Suprapubic skin (tissue), 4 donors: ENCODE measurements around the gene SOX6. TPM values are rescaled to one million over a fixed set of nuclear protein-coding genes. Genes with fewer than 3 reads are reported as not detected.

Experiments used
- DNase-seq, 2 donors: peaks; one replicate each; pipeline ENCODE4 v3.0.0-alpha.2; 2019; ENCODE audit warnings: low spot score in 2 of 2
- H3K27ac ChIP-seq: fragments of 200-600 bp; sonication (generic); one replicate; pipeline ENCODE4 v1.5.1; 2019
- H3K27me3 ChIP-seq: fragments of 200-600 bp; sonication (generic); one replicate; pipeline ENCODE4 v1.5.1; 2019
- H3K36me3 ChIP-seq: fragments of 200-600 bp; sonication (generic); one replicate; pipeline ENCODE4 v1.5.1; 2019
- H3K4me1 ChIP-seq: fragments of 200-600 bp; sonication (generic); one replicate; pipeline ENCODE4 v1.5.1; 2019
- H3K4me3 ChIP-seq: fragments of 200-600 bp; sonication (generic); one replicate; pipeline ENCODE4 v1.5.1; 2019; ENCODE audit warnings: mild to moderate bottlenecking
- H3K9me3 ChIP-seq: fragments of 200-600 bp; sonication (generic); one replicate; pipeline ENCODE4 v1.5.1; 2019
- CTCF ChIP-seq, 2 donors: fragments of 200-600 bp in 1 of 2; fragments of 450-650 bp in 1 of 2; sonication (generic) in 1 of 2; IDR thresholded peaks; one replicate each; pipeline ENCODE4 v1.5.1; 2016 to 2019; ENCODE audit warnings: antibody characterized with exemption in 2 of 2, mild to moderate bottlenecking in 1 of 2, moderate library complexity in 1 of 2
- EP300 ChIP-seq: sonication (generic); formaldehyde crosslinking; IDR thresholded peaks from one replicate; pipeline ENCODE4 v1.6.1; 2017; ENCODE audit warnings: antibody characterized with exemption
- POLR2A ChIP-seq, 2 donors: fragments of 450-650 bp; IDR thresholded peaks; one replicate each; pipeline ENCODE4 v1.6.1; 2017; ENCODE audit warnings: antibody characterized with exemption in 2 of 2, mild to moderate bottlenecking in 2 of 2, moderate library complexity in 2 of 2
- POLR2AphosphoS5 ChIP-seq, 3 donors: sonication (generic); formaldehyde crosslinking; IDR thresholded peaks; one replicate each; pipeline ENCODE4 v1.6.1; 2017; ENCODE audit warnings: antibody characterized with exemption in 3 of 3
- WGBS: methylation state at CpG from one replicate; pipeline ENCODE4 v1.1.5; 2018; 5-methylcytosine and 5-hydroxymethylcytosine counted together
- total RNA-seq, 4 donors: library from RNA; depleted of rRNA; stranded (reverse); fragments of >200 nt; gene quantifications; one replicate each; pipeline ENCODE4 v1.1.0, GENCODE V29; 2016

The SOX6 gene
- total RNA-seq, 4 donors from 2014 or later: 12.1 to 32.0 (median 23.8) TPM

GRCh38 chr11:16195651-16196050 lies 160.7 kb downstream of the SOX6 start:
- no peaks in the 10 kb centered on the region for H3K9me3 ChIP-seq
- WGBS: 68% methylated on average over 3 of the region's 3 CpGs
- no peak overlapping the region for H3K4me3 ChIP-seq
- H3K27ac ChIP-seq: no peak overlapping the region
- no peak for DNase-seq
- TF ChIP-seq POLR2AphosphoS5 (IDR thresholded peaks at IDR 0.05): no peak
- no peaks in the 10 kb centered on the region for H3K36me3 ChIP-seq
- no peaks in the 10 kb centered on the region for H3K4me1 ChIP-seq
- H3K27me3 ChIP-seq: no peaks in the 10 kb centered on the region

- 36% methylated on average over 2 of the region's 2 CpGs for WGBS
- Histone ChIP-seq H3K27ac (no peak overlapping the region), H3K36me3 (no peaks in the 10 kb centered on the region), H3K4me3 (no peak overlapping the region), H3K9me3 (no peaks in the 10 kb centered on the region), H3K4me1 (no peaks in the 10 kb centered on the region), H3K27me3 (no peaks in the 10 kb centered on the region)
- TF ChIP-seq POLR2AphosphoS5 (IDR thresholded peaks at IDR 0.05) (no peak), EP300 (no peak), CTCF (IDR thresholded peaks at IDR 0.05) (no peak), POLR2A (IDR thresholded peaks at IDR 0.05) (no peak)
- no peak for DNase-seq
Measured at GRCh38 chr11:16194566-16194965, 161.8 kb downstream of the SOX6 start.

GRCh38 chr11:16193897-16194381 lies 162.4 kb downstream of the SOX6 start:
- WGBS: 45% methylated on average over 1 of the region's 1 CpG
- Histone ChIP-seq H3K36me3 (no peaks in the 10 kb centered on the region), H3K9me3 (no peaks in the 10 kb centered on the region), H3K27me3 (no peaks in the 10 kb centered on the region), H3K4me1 (no peaks in the 10 kb centered on the region), H3K4me3 (no peak overlapping the region), H3K27ac (no peak overlapping the region)
- DNase-seq: no peak
- TF ChIP-seq POLR2A (IDR thresholded peaks at IDR 0.05) (no peak), EP300 (no peak), CTCF (IDR thresholded peaks at IDR 0.05) (no peak), POLR2AphosphoS5 (IDR thresholded peaks at IDR 0.05) (no peak)

GRCh38 chr11:16191868-16192240 lies 164.5 kb downstream of the SOX6 start:
- DNase-seq: no peak
- Histone ChIP-seq H3K4me1 (no peaks in the 10 kb centered on the region), H3K27ac (no peak overlapping the region), H3K9me3 (no peaks in the 10 kb centered on the region), H3K27me3 (no peaks in the 10 kb centered on the region), H3K36me3 (no peaks in the 10 kb centered on the region), H3K4me3 (no peak overlapping the region)
- WGBS: 54% methylated on average over 4 of the region's 4 CpGs
- TF ChIP-seq EP300 (no peak), POLR2AphosphoS5 (IDR thresholded peaks at IDR 0.05) (no peak), POLR2A (IDR thresholded peaks at IDR 0.05) (no peak), CTCF (IDR thresholded peaks at IDR 0.05) (no peak)

GRCh38 chr11:16191212-16191867 lies 165.0 kb downstream of the SOX6 start:
- Histone ChIP-seq H3K27me3 (no peaks in the 10 kb centered on the region), H3K9me3 (no peaks in the 10 kb centered on the region), H3K36me3 (no peaks in the 10 kb centered on the region), H3K4me3 (no peak overlapping the region), H3K27ac (no peak overlapping the region), H3K4me1 (no peaks in the 10 kb centered on the region)
- DNase-seq: no peak
- TF ChIP-seq EP300: no peak
- no peak for TF ChIP-seq CTCF (IDR thresholded peaks at IDR 0.05)
- no peak for TF ChIP-seq POLR2A (IDR thresholded peaks at IDR 0.05)
- TF ChIP-seq POLR2AphosphoS5 (IDR thresholded peaks at IDR 0.05): no peak
- WGBS: 67% methylated on average over 5 of the region's 5 CpGs

GRCh38 chr11:16186680-16187079 lies 169.7 kb downstream of the SOX6 start:
- Histone ChIP-seq H3K36me3 (no peaks in the 10 kb centered on the region), H3K4me3 (no peak overlapping the region), H3K4me1 (no peaks in the 10 kb centered on the region), H3K27me3 (no peaks in the 10 kb centered on the region), H3K9me3 (no peaks in the 10 kb centered on the region), H3K27ac (no peak overlapping the region)
- 96% methylated on average over 8 of the region's 8 CpGs for WGBS
- TF ChIP-seq POLR2AphosphoS5 (IDR thresholded peaks at IDR 0.05) (no peak), POLR2A (IDR thresholded peaks at IDR 0.05) (no peak), CTCF (IDR thresholded peaks at IDR 0.05) (no peak), EP300 (no peak)
- no peak for DNase-seq
